Retina (tissue), 1 donor: ENCODE measurements around the gene OR2A1.
"Not testable (repeated sequence)": the region's sequence is repeated elsewhere in the genome, so short reads cannot be mapped to it uniquely, and the experiment has no call there.

Experiments
- DNase-seq: peaks from one replicate; pipeline ENCODE4 v3.0.0-alpha.2; 2016

The OR2A1 gene

DNA sequence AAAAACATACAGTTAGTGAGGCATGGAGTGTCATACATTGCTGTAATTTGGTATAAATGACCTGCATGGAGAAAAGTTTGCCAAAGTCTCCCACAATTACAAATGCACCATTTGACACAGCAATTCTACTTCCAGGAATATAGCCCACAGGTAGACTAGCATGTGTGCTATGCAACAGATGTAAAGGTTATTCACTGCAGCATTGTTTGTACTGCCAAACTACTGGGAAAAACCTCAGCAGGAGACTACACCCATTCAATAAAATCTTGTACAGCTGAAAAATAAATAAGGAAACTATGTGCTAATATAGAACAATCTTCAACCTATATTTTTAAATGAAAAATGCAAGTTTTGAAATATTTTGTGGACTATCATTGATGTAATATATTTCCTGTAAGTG, 17.8 kb downstream of the OR2A1 start:
- DNase-seq: not testable (repeated sequence)

DNA sequence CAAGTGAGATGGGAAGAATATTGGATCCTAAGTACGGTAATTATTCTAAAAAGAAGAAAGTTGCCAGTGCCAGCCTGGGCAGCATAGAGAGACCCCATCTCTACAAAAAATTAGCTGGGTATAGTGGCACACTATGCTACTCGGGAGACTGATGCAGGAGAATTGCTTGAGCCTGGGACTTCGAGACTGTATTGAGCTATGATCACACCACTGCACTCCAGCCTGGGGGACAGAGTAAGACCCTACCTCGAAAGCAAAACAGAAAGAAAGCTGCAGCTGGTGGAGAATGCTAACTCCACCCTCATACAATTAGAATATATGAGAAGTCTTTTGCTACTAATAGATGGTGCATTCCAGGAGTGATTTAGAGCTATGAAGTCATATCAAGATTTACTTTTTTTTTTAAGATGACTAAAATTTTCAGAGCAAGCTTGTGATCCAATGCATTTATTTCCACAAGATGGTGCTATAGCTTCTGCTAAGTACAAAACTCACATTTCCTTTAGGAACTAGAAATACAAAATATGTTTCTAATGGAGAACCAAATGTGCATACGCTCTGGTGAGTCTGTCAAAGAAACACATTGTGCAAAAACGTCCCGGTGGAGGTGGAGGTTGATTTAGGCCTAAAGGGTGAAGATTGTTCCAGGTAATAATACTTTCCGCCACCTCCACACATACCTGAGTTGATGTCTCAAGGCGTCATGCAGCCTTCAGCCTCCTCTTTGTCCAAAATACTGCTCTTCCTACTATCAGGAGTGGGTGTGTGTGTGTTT, 19.2 kb downstream of the OR2A1 start:
- not testable (repeated sequence) for DNase-seq

- not testable (repeated sequence) for DNase-seq
Observed at GRCh38 chr7:144331996-144332288, 19.7 kb downstream of the OR2A1 start.

DNA sequence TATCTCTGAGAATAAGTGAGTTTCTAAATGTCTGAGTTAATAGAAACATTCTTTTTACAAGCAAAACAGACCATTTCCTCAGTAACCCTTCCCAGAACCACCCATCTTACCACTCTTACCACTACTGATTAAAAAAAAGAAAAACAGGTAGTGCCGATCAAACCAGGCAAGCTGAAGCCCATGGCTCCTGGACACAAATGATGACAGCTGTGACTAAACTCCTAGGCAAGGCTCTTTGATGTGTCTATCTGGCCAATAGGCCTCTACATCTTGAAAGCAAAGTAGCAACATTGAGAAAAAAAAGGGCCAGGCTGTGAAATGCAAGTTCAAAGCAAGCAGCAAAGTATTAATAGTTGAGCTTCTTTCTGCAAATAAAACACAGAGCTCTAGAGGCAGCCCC, 36.4 kb downstream of the OR2A1 start:
- DNase-seq: not testable (repeated sequence)

- not testable (repeated sequence) for DNase-seq
Observed at GRCh38 chr7:144351667-144352066, 39.4 kb downstream of the OR2A1 start.

- not testable (repeated sequence) for DNase-seq
Observed at GRCh38 chr7:144355176-144355822, 43.1 kb downstream of the OR2A1 start, which contains the start of gene ARHGEF5. TSS of gene ARHGEF5 (plus strand) at chr7:144355402. CDS start at chr7:144362670, 7,268 bp downstream.

GRCh38 chr7:144356185-144356584, 44.0 kb downstream of the OR2A1 start:
- DNase-seq: not testable (repeated sequence)

- DNase-seq: not testable (repeated sequence)
Observed at GRCh38 chr7:144356860-144357259, 44.6 kb downstream of the OR2A1 start.

GRCh38 chr7:144362061-144362460, 49.8 kb downstream of the OR2A1 start:
- DNase-seq: not testable (repeated sequence)

GRCh38 chr7:144365523-144365922, 53.3 kb downstream of the OR2A1 start:
- DNase-seq: not testable (repeated sequence)

GRCh38 chr7:144367250-144367649, 55.0 kb downstream of the OR2A1 start:
- DNase-seq: not testable (repeated sequence)

GRCh38 chr7:144369221-144369620, 57.0 kb downstream of the OR2A1 start:
- DNase-seq: not testable (repeated sequence)
